GM12874 (cell line): ENCODE measurements around the gene NPL.

Experiments
- TF ChIP-seq, protein P1 (sequence below): IDR thresholded peaks from 2 replicates; pipeline ENCODE4 v1.5.1; 2011; ENCODE audit warnings: low read depth, mild to moderate bottlenecking, control low read depth, low read length, moderate library complexity; ENCODE audit not compliant: insufficient read depth

The NPL gene

DNA sequence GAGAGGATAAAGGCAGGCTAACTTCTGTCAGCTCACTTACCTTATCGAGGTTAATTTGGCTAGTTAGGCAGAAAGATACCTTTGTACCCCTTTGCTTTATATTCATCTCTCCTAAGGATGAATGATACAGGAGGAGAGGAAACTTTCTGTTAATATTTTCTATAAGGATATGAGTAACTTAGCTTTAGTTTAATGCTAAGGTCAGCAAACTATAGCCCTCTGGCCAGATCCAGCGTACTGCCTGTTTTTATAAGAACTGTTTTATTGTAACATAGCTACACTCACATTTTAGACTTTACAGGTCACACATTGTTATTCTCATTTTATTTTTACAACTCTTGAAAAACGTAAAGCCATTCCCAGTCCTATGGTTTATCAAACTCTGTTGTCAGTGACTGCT is 67.6 kb downstream of the NPL start:
- TF ChIP-seq, protein P1, sequence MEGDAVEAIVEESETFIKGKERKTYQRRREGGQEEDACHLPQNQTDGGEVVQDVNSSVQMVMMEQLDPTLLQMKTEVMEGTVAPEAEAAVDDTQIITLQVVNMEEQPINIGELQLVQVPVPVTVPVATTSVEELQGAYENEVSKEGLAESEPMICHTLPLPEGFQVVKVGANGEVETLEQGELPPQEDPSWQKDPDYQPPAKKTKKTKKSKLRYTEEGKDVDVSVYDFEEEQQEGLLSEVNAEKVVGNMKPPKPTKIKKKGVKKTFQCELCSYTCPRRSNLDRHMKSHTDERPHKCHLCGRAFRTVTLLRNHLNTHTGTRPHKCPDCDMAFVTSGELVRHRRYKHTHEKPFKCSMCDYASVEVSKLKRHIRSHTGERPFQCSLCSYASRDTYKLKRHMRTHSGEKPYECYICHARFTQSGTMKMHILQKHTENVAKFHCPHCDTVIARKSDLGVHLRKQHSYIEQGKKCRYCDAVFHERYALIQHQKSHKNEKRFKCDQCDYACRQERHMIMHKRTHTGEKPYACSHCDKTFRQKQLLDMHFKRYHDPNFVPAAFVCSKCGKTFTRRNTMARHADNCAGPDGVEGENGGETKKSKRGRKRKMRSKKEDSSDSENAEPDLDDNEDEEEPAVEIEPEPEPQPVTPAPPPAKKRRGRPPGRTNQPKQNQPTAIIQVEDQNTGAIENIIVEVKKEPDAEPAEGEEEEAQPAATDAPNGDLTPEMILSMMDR = no peak

DNA sequence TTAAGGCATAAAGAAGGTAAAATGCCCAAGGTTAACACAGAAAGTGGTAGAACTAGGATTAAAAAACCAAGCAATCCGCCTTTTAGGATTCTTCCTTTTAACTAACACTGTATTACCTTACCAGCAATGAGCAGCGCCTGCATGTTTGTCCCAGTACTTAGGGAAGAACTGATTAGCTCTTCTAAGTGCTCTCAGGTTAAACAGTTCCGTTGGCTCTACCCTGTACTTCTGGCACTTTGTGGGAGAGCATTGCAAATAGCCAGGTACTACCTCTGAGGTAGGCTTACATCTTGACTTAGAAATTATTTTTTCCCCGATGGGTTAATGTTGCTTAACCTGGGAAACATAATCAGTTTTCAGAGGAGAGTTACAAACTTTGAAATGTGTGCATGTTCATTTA is 71.1 kb downstream of the NPL start:
- TF ChIP-seq, protein P1 = no peak

DNA sequence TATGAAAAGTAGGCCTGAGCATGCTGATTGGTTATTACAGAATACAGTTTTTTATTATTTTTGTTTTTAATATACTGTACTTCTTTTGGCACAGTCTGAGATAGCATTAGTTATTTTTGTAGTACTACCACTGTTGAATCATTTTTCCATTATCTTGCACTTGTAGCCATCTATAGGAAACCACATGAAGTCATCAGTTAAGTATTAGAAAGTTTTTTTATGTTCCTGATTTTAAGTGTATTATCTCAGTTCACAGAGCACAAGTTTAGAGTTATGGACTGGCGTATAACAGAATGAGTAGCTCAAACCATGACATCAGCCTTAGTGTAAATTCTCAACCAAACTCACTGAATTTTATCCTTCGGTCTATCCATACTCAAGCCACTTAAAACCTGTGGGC is 72.4 kb downstream of the NPL start:
- TF ChIP-seq, protein P1 = no peak

DNA sequence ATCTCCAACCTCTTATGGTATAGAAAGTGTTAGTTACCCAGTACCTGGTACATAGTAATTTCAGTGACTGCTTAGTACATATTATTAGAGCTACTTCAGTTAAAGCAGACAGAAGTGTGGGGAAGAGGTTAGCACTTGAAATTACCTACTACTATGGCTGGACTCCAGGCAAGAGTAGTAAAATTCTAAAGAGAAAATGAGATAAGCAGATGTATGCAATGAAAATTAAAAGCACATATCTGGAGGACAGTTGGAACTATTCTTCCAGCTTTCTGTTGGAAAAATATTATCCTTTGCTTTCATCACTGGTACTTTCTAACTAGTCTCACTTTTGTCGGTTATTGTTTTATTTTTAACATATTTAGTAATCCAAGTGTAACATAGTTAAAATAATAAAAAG is 73.3 kb downstream of the NPL start:
- TF ChIP-seq, protein P1 = no peak

DNA sequence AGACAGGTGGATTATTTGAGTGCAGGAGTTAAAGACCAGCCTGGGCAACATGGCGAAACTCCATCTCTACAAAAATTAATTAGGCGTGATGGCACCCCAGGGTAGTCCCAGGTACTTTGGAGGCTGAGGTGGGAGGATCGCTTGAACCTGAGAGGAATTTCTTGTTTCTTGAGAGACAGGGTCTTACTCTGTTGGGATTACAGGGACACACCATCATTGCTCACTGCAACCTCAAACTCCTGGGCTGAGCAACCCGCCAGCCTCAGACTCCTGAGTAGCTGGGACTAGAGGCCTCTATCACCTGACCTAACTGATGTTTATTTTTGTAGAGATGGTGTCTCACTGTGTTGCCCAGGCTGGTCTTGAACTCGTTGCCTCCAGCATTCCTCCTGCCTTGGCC is 74.4 kb downstream of the NPL start:
- TF ChIP-seq, protein P1 = no peak

DNA sequence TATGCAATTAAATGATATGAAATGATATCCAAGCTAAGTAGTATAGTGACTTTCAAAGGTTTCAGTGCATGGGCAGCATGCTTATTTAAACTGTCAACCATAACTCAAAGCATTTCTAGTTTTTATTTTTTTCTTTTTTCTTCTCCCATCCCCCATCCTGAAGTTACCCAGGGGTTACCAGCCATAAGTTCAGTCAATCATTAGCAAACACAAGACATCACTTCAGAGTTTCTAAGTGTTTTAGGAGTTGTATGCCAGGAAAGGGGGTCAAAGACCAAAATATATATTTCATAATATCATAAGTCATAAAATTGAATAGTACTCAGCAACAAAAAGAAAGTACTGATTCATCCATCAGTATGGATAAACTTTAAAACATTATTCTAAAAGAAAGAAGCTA is 78.3 kb downstream of the NPL start:
- TF ChIP-seq, protein P1 = no peak

DNA sequence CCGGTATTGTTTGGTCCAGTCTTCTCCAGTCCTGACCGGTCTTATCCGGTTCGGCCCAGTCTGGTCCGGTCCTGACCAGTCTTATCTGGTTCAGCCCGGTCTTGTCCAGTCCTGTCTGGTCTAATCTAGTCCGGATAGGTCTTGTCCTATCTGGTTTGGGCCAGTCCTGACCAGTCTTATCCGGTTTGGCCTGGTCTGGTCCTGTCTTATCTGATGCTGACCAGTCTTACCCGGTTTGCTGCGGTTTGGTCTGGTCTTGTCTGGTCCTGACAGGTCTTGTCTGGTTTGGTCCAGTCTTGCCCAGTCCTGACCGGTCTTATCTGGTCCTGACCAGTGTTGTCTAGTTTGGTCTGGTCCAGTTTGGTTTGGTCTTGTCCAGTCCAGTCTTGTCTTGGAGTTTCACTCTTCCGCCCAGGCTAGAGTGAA is 79.7 kb downstream of the NPL start:
- TF ChIP-seq, protein P1 = no peak

DNA sequence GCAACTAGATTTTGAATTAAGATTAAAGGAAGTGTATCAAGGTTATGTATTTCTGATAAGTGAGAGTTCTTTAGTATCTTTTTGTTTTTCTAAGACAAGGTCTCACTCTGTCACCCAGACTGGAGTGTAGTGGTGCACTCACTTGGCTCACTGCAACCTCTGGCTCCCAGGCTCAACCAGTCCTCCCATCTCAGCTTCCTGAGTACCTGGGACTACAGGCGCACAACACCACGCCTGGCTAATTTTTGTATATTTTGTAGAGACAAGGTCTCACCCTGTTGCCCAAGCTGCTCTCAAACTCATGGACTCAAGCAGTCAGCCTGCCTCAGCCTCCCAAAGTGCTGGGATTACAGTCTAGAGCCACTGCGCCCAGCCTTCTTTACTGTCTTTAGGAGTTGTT is 83.3 kb downstream of the NPL start:
- TF ChIP-seq, protein P1 = no peak
